HL-60/S4 treated with phorbol 12-myristate 13-acetate at 8.2 ng/mL for 4 days and 3 days (cell line): ENCODE data around the gene UBE2M.
"Not testable (repeated sequence)": the region's sequence is repeated elsewhere in the genome, so short reads cannot be mapped to it uniquely, and the experiment has no call there.

Source experiments
- in situ Hi-C: fragments of 300-500 bp; cut with MboI; formaldehyde crosslinking; loops from 2 replicates; pipeline ENCODE4 v1.15.0; 2022; ENCODE audit warnings: low sequenced_read_pairs

UBE2M gene

GRCh38 chr19:58513694-58514563 is 44.5 kb downstream of the UBE2M start:
- in situ Hi-C loops = no loop called here

- in situ Hi-C loops = no loop called here
Measured at GRCh38 chr19:58513213-58513693, 45.2 kb downstream of the UBE2M start.

- in situ Hi-C loops = no loop called here
Measured at GRCh38 chr19:58511353-58512208, 46.8 kb downstream of the UBE2M start, which contains the start of gene SLC27A5. TSS of gene SLC27A5 (minus strand) at chr19:58511992. CDS start at chr19:58511955, 37 bp downstream.

GRCh38 chr19:58510084-58510862 is 48.1 kb downstream of the UBE2M start:
- in situ Hi-C loops = no loop called here

GRCh38 chr19:58509731-58510083 is 48.7 kb downstream of the UBE2M start:
- in situ Hi-C loops = no loop called here

- in situ Hi-C loops = not testable (repeated sequence)
Measured at GRCh38 chr19:58507602-58508223, 50.7 kb downstream of the UBE2M start.
